Measurements from ENCODE around the gene SMYD2. TPM values are rescaled to one million over a fixed set of nuclear protein-coding genes. Genes with fewer than 3 reads are reported as not detected.

Gene SMYD2
- total and polyA plus RNA-seq, 5 donors from 2014 or later, result 30.9 to 52.3 (median 46.4) TPM

DNA sequence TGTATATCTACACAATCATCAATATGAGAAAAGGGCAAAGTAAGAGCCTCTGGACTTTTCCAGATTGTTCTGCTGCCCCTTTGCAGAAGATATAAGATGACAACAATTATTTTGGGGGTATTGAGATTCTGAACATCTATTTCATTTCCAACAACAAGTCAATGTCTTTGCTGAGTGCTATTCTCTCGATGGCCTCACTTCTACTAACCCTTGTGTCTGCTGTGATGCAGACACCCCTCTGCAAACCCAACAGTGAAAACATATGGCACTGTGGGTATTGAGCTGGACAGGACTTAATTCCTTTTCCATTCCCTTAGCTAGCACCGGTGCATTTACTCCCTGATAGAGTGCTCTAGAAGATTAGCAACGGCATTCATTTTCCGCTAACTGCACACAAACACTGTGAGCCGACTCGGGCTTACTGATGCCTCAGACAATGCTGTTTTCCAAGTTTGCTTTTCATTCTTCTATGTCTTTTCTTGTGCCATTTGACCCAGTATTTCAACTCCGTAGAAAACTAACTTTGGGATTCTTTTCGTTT is 33.4 kb upstream of the SMYD2 start:
- Histone ChIP-seq H3K27me3 (ENCODE audit: control insufficient read depth, insufficient read depth, low read length) (peaks cover 6% of the 10 kb centered on the region), H3K4me1 (ENCODE audit: control insufficient read depth, insufficient read depth, low read length, poor library complexity, severe bottlenecking) (no peaks in the 10 kb centered on the region), H3K9me3 (ENCODE audit: control insufficient read depth in 2 of 2, low read length in 2 of 2) (no peaks in the 10 kb centered on the region), H3K36me3 (ENCODE audit: control insufficient read depth, insufficient read depth, low read length) (no peaks in the 10 kb centered on the region), H3K27ac (ENCODE audit: insufficient read depth, low read length, poor library complexity, severe bottlenecking) (no peak overlapping the region), H3K4me3 (ENCODE audit: low read depth, low read length) (no peak overlapping the region)
- DNase-seq (no peak), ATAC-seq (ENCODE audit: low read depth in 2 of 2) (no peak)
- no peak overlapping the region for H3K4me3 Mint-ChIP-seq
- peaks cover 47% of the 10 kb centered on the region for H3K27me3 Mint-ChIP-seq
- H3K36me3 Mint-ChIP-seq, result no peaks in the 10 kb centered on the region
- H3K27ac Mint-ChIP-seq, result no peak overlapping the region
- no peaks in the 10 kb centered on the region for H3K9me3 Mint-ChIP-seq
- H3K4me1 Mint-ChIP-seq, result peaks cover 0 to 4% (median 2%) of the 10 kb centered on the region in 4 donors

GRCh38 chr1:214248311-214249085 is 32.5 kb upstream of the SMYD2 start:
- Histone ChIP-seq H3K36me3 (ENCODE audit: control insufficient read depth, insufficient read depth, low read length) (no peaks in the 10 kb centered on the region), H3K4me3 (ENCODE audit: low read depth, low read length) (no peak overlapping the region), H3K27ac (ENCODE audit: insufficient read depth, low read length, poor library complexity, severe bottlenecking) (no peak overlapping the region), H3K4me1 (ENCODE audit: control insufficient read depth, insufficient read depth, low read length, poor library complexity, severe bottlenecking) (no peaks in the 10 kb centered on the region), H3K27me3 (ENCODE audit: control insufficient read depth, insufficient read depth, low read length) (peaks cover 6% of the 10 kb centered on the region), H3K9me3 (ENCODE audit: control insufficient read depth in 2 of 2, low read length in 2 of 2) (no peaks in the 10 kb centered on the region)
- Mint-ChIP-seq H3K27me3 (peaks cover 43% of the 10 kb centered on the region), H3K4me3 (no peak overlapping the region), H3K9me3 (no peaks in the 10 kb centered on the region), H3K4me1 (peaks cover 0 to 4% (median 2%) of the 10 kb centered on the region in 4 donors), H3K36me3 (no peaks in the 10 kb centered on the region), H3K27ac (no peak overlapping the region)
- ATAC-seq (ENCODE audit: low read depth in 2 of 2) (no peak), DNase-seq (no peak)

DNA sequence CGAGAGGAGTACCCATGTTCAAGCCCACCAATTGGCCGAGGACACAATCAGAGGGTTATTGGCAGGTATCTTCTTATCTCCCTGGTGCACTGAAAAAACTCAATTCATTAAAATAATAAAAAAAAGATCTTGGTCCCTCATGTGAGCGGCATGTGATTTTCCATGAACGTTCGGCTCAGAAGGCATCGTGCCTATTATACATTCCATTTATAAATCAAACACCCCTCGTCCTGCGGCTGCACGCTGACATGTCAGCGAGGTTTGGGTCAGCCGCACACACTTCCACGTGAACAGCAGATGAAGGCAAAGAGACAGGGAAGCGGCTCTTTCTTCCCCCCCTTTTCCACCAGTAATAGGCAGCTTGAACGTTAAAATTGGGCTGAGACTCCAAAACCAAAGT is 31.3 kb upstream of the SMYD2 start:
- Histone ChIP-seq H3K4me1 (ENCODE audit: control insufficient read depth, insufficient read depth, low read length, poor library complexity, severe bottlenecking) (no peaks in the 10 kb centered on the region), H3K27ac (ENCODE audit: insufficient read depth, low read length, poor library complexity, severe bottlenecking) (no peak overlapping the region), H3K36me3 (ENCODE audit: control insufficient read depth, insufficient read depth, low read length) (no peaks in the 10 kb centered on the region), H3K4me3 (ENCODE audit: low read depth, low read length) (no peak overlapping the region), H3K27me3 (ENCODE audit: control insufficient read depth, insufficient read depth, low read length) (peaks cover 11% of the 10 kb centered on the region), H3K9me3 (ENCODE audit: control insufficient read depth in 2 of 2, low read length in 2 of 2) (no peaks in the 10 kb centered on the region)
- Mint-ChIP-seq H3K27ac (no peak overlapping the region), H3K36me3 (no peaks in the 10 kb centered on the region), H3K4me3 (no peak overlapping the region), H3K9me3 (peaks cover 0 to 2% (median 0%) of the 10 kb centered on the region in 7 donors), H3K4me1 (peaks cover 0 to 4% (median 2%) of the 10 kb centered on the region in 4 donors), H3K27me3 (peaks cover 43% of the 10 kb centered on the region)
- no peak for DNase-seq
- no peak for ATAC-seq (ENCODE audit: low read depth in 2 of 2)

DNA sequence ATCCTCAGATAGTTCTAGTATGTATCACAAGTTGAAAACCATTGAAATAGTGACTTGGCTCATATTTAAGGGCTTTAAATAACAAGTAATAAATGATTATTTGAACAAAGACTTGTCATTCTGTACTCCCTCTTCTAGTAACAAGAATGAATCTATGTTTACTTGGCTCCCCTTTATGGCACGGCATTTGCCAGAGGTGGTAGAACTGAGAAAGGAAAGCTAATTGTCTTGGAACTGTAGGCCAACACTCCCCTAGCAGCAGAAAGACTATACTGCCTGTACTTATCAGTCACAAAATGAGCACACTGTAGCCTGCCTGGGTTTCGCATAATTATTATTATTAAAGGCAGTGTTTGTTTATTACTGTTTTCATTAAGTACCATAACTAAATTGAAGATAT is 29.6 kb upstream of the SMYD2 start:
- H3K36me3 Mint-ChIP-seq, result no peaks in the 10 kb centered on the region
- peaks cover 49% of the 10 kb centered on the region for H3K27me3 Mint-ChIP-seq
- H3K27me3 ChIP-seq (ENCODE audit: control insufficient read depth, insufficient read depth, low read length), result peaks cover 14% of the 10 kb centered on the region
- H3K27ac ChIP-seq (ENCODE audit: insufficient read depth, low read length, poor library complexity, severe bottlenecking), result no peak overlapping the region
- no peaks in the 10 kb centered on the region for H3K36me3 ChIP-seq (ENCODE audit: control insufficient read depth, insufficient read depth, low read length)
- H3K9me3 ChIP-seq (ENCODE audit: control insufficient read depth in 2 of 2, low read length in 2 of 2), result no peaks in the 10 kb centered on the region
- H3K4me1 Mint-ChIP-seq, result no peaks in the 10 kb centered on the region
- H3K4me1 ChIP-seq (ENCODE audit: control insufficient read depth, insufficient read depth, low read length, poor library complexity, severe bottlenecking), result no peaks in the 10 kb centered on the region
- no peak overlapping the region for H3K4me3 Mint-ChIP-seq
- DNase-seq (no peak), ATAC-seq (ENCODE audit: low read depth in 2 of 2) (no peak)
- H3K9me3 Mint-ChIP-seq, result peaks cover 0 to 2% (median 0%) of the 10 kb centered on the region in 7 donors
- H3K4me3 ChIP-seq (ENCODE audit: low read depth, low read length), result no peak overlapping the region
- H3K27ac Mint-ChIP-seq, result no peak overlapping the region

DNA sequence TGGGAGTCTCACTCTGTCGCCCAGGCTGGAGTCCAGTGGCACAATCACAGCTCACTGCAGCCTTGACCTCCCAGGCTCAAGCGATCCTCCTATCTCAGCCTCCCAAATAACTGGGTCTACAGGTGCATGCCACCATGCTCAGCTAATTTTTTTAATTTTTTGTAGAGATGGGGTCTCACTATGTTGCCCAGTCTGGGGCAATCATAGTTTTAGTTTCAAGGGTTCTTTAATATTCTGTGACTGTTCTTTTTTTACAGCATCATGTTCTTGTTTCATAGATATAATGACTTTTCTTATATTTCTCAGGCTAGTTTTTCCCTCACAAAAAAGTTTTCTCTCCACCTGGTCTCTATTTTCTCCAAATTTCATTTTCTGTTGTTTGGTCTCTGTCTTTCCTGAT is 25.4 kb upstream of the SMYD2 start:
- DNase-seq (no peak), ATAC-seq (ENCODE audit: low read depth in 2 of 2) (no peak)
- H3K9me3 ChIP-seq (ENCODE audit: control insufficient read depth in 2 of 2, low read length in 2 of 2), result no peaks in the 10 kb centered on the region
- H3K27me3 Mint-ChIP-seq, result peaks cover 61% of the 10 kb centered on the region
- H3K9me3 Mint-ChIP-seq, result peaks cover 0 to 2% (median 0%) of the 10 kb centered on the region in 7 donors
- H3K27ac Mint-ChIP-seq, result no peak overlapping the region
- H3K4me3 ChIP-seq (ENCODE audit: low read depth, low read length), result no peak overlapping the region
- no peaks in the 10 kb centered on the region for H3K4me1 Mint-ChIP-seq
- H3K36me3 Mint-ChIP-seq, result no peaks in the 10 kb centered on the region
- H3K27ac ChIP-seq (ENCODE audit: insufficient read depth, low read length, poor library complexity, severe bottlenecking), result no peak overlapping the region
- H3K4me3 Mint-ChIP-seq, result no peak overlapping the region
- peaks cover 27% of the 10 kb centered on the region for H3K27me3 ChIP-seq (ENCODE audit: control insufficient read depth, insufficient read depth, low read length)
- no peaks in the 10 kb centered on the region for H3K36me3 ChIP-seq (ENCODE audit: control insufficient read depth, insufficient read depth, low read length)
- no peaks in the 10 kb centered on the region for H3K4me1 ChIP-seq (ENCODE audit: control insufficient read depth, insufficient read depth, low read length, poor library complexity, severe bottlenecking)

DNA sequence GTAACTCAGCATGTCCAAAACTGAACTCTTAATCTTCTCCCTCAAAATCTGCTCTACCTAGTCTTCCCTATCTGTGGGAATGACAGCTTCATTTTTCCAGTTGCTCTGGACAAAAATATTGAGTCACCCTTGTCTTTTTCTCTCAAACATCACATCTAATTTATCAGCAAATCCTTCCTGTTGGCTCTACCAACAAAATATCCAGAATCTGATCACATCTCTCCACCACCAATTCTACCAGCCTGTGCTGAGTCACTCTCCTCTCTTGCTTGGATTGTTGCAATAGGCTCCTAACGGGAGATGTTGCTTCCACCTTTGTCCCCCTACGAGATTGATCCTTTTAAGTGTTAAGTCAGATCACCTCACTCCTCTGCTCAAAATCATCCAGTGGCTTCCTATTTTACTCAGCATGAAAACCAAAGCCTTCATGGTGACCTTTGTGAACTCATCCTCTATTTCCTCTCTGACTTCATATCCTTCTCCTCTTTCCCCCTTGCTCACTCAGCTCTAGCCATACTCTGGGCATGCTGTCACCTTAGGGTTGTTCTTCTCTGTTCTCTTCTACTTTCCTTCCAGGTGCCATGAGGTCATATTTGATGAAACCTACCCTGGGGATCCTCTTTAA is 21.5 kb upstream of the SMYD2 start:
- no peak overlapping the region for H3K27ac ChIP-seq (ENCODE audit: insufficient read depth, low read length, poor library complexity, severe bottlenecking)
- H3K36me3 Mint-ChIP-seq, result no peaks in the 10 kb centered on the region
- H3K9me3 Mint-ChIP-seq, result peaks cover 0 to 2% (median 0%) of the 10 kb centered on the region in 7 donors
- no peak for ATAC-seq (ENCODE audit: low read depth in 2 of 2)
- no peak for DNase-seq
- no peak overlapping the region for H3K4me3 ChIP-seq (ENCODE audit: low read depth, low read length)
- peaks cover 80% of the 10 kb centered on the region for H3K27me3 Mint-ChIP-seq
- peaks cover 0 to 7% (median 2%) of the 10 kb centered on the region in 4 donors for H3K4me1 Mint-ChIP-seq
- peaks cover 40% of the 10 kb centered on the region for H3K27me3 ChIP-seq (ENCODE audit: control insufficient read depth, insufficient read depth, low read length)
- no peaks in the 10 kb centered on the region for H3K36me3 ChIP-seq (ENCODE audit: control insufficient read depth, insufficient read depth, low read length)
- no peaks in the 10 kb centered on the region for H3K9me3 ChIP-seq (ENCODE audit: control insufficient read depth in 2 of 2, low read length in 2 of 2)
- H3K4me3 Mint-ChIP-seq, result no peak overlapping the region
- peaks cover 4% of the 10 kb centered on the region for H3K4me1 ChIP-seq (ENCODE audit: control insufficient read depth, insufficient read depth, low read length, poor library complexity, severe bottlenecking)
- peak overlapping the region in 1 of 3 donors; percentile 18 for H3K27ac Mint-ChIP-seq

DNA sequence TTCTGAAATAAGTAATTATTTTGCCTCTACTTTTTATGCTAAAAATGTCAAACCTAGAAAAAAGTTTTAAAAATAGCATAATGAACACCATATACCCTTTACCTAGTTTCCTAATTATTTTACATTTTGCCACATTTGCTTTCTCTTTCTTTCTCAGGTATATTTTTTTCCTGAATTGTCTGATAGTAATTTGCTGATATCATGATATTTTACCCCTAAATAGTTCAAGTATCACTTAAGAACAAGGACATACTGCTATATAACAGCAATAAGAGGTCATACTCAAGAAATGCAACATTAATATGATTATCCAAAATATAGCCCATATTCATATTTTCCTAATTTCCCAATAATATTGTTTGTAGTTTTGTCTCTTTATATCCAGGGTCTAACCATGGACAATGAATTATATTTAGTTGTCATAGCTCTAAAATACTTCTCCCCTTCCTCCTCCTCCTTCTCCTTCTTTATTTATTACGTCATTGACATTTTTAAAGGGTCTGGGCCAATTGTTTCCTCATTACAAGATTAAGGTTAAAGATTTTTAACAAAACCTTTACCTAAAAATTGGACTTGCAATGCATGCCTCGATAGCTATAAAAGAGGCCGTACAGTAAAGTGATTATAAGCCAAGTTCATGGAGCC is 20.3 kb upstream of the SMYD2 start:
- DNase-seq (no peak), ATAC-seq (ENCODE audit: low read depth in 2 of 2) (no peak)
- H3K4me1 Mint-ChIP-seq, result peaks cover 0 to 7% (median 2%) of the 10 kb centered on the region in 4 donors
- H3K9me3 ChIP-seq (ENCODE audit: control insufficient read depth in 2 of 2, low read length in 2 of 2), result no peaks in the 10 kb centered on the region
- no peaks in the 10 kb centered on the region for H3K36me3 Mint-ChIP-seq
- no peak overlapping the region for H3K27ac Mint-ChIP-seq
- H3K4me1 ChIP-seq (ENCODE audit: control insufficient read depth, insufficient read depth, low read length, poor library complexity, severe bottlenecking), result peaks cover 4% of the 10 kb centered on the region
- no peaks in the 10 kb centered on the region for H3K36me3 ChIP-seq (ENCODE audit: control insufficient read depth, insufficient read depth, low read length)
- peaks cover 81% of the 10 kb centered on the region for H3K27me3 Mint-ChIP-seq
- no peaks in the 10 kb centered on the region for H3K9me3 Mint-ChIP-seq
- H3K27me3 ChIP-seq (ENCODE audit: control insufficient read depth, insufficient read depth, low read length), result peaks cover 36% of the 10 kb centered on the region
- no peak overlapping the region for H3K4me3 ChIP-seq (ENCODE audit: low read depth, low read length)
- no peak overlapping the region for H3K4me3 Mint-ChIP-seq
- no peak overlapping the region for H3K27ac ChIP-seq (ENCODE audit: insufficient read depth, low read length, poor library complexity, severe bottlenecking)

Data from CD4-positive, CD25-positive, alpha-beta regulatory T cell (primary cell).